SK-N-SH (cell line): ENCODE measurements around the gene NCKAP5. TPM values are rescaled to one million over a fixed set of nuclear protein-coding genes. Genes with fewer than 3 reads are reported as not detected.

Source experiments
- CTCF ChIA-PET: fragments of 300-600, 350-600 bp; formaldehyde crosslinking; extraction: SDS; loops from one replicate; lab custom pipeline; 2021; lab: Yijun Ruan, JAX
- POLR2A ChIA-PET: fragments of 350-600 bp; sonication (Branson Sonifier 250); formaldehyde crosslinking; extraction: SDS; loops from one replicate; lab custom pipeline; 2020; ENCODE audit warnings: antibody characterized with exemption, inconsistent platforms; lab: Yijun Ruan, JAX
- DNase-seq: peaks from one replicate; pipeline ENCODE4 v3.0.0; 2012
- H2AFZ ChIP-seq: fragments of 200-600 bp; sonication (generic); 2 replicates; pipeline ENCODE4 v1.8.1; 2016; ENCODE audit warnings: antibody characterized with exemption, mild to moderate bottlenecking, low read depth
- H3F3A ChIP-seq: fragments of 200-600 bp; sonication (generic); replicated peaks from 2 replicates; pipeline ENCODE3; 2016; ENCODE audit warnings: antibody characterized with exemption, mild to moderate bottlenecking; ENCODE audit not compliant: insufficient read depth
- H3K27ac ChIP-seq, 2 experiments: fragments of 200-500 bp in 1 of 2; fragments of 200-600 bp in 1 of 2; sonication (Bioruptor generic) in 1 of 2; sonication (generic), shearing (Covaris generic) in 1 of 2; 2 replicates each; pipeline versions ENCODE4 v1.5.1 to v1.6.1; 2014 to 2016; ENCODE audit warnings: low read depth in 2 of 2, inconsistent platforms in 1 of 2, low read length in 1 of 2, mild to moderate bottlenecking in 1 of 2, mixed read lengths in 1 of 2
- H3K27me3 ChIP-seq: fragments of 200-600 bp; sonication (generic), shearing (Covaris generic); 2 replicates; pipeline ENCODE4 v1.6.1; 2016; ENCODE audit warnings: mixed run types; ENCODE audit not compliant: insufficient read depth
- H3K36me3 ChIP-seq, 2 experiments: fragments of 200-500 bp in 1 of 2; fragments of 200-600 bp in 1 of 2; sonication (Bioruptor generic) in 1 of 2; sonication (generic) in 1 of 2; replicated peaks in 1 of 2; 2 replicates each; pipeline versions ENCODE3 to v1.5.1; 2014 to 2016; ENCODE audit warnings: low read length in 1 of 2, mild to moderate bottlenecking in 1 of 2; ENCODE audit not compliant: insufficient read depth in 2 of 2, control insufficient read depth in 1 of 2
- H3K4me1 ChIP-seq, 2 experiments: fragments of 200-500 bp in 1 of 2; fragments of 200-600 bp in 1 of 2; sonication (Bioruptor generic) in 1 of 2; sonication (generic), shearing (Covaris generic) in 1 of 2; 2 replicates each; pipeline versions ENCODE4 v1.5.1 to v1.6.1; 2014 to 2016; ENCODE audit warnings: low read depth in 1 of 2, low read length in 1 of 2, mixed run types in 1 of 2; ENCODE audit not compliant: insufficient read depth in 2 of 2, control insufficient read depth in 1 of 2
- H3K4me2 ChIP-seq: fragments of 200-600 bp; sonication (generic), shearing (Covaris generic); 2 replicates; pipeline ENCODE4 v1.6.1; 2017; ENCODE audit warnings: mixed run types
- H3K4me3 ChIP-seq, 2 experiments: fragments of 200-500 bp in 1 of 2; fragments of 200-600 bp in 1 of 2; sonication (Bioruptor generic) in 1 of 2; sonication (generic), shearing (Covaris generic) in 1 of 2; 2 replicates each; pipeline versions ENCODE4 v1.5.1 to v1.8.1; 2014 to 2016; ENCODE audit warnings: low read depth in 2 of 2, inconsistent platforms in 1 of 2, low read length in 1 of 2, mild to moderate bottlenecking in 1 of 2, mixed read lengths in 1 of 2, moderate library complexity in 1 of 2
- H3K79me2 ChIP-seq: fragments of 200-600 bp; sonication (generic); 2 replicates; pipeline ENCODE4 v1.8.1; 2017; ENCODE audit warnings: mild to moderate bottlenecking; ENCODE audit not compliant: insufficient read depth
- H3K9ac ChIP-seq: fragments of 200-600 bp; sonication (generic); 2 replicates; pipeline ENCODE4 v1.6.1; 2017; ENCODE audit warnings: mixed run types
- H3K9me2 ChIP-seq: fragments of 200-600 bp; sonication (generic); 2 replicates; pipeline ENCODE4 v1.6.1; 2017; ENCODE audit warnings: mixed run types
- H3K9me3 ChIP-seq: fragments of 200-600 bp; sonication (generic); 2 replicates; pipeline ENCODE4 v1.6.1; 2017; ENCODE audit warnings: mixed run types, mild to moderate bottlenecking, moderate library complexity
- H4K20me1 ChIP-seq: fragments of 200-600 bp; sonication (generic); 2 replicates; pipeline ENCODE4 v1.6.1; 2017; ENCODE audit warnings: mild to moderate bottlenecking, mixed run types; ENCODE audit not compliant: insufficient read depth
- FOXJ3 ChIP-seq: sonication (generic); formaldehyde crosslinking; IDR thresholded peaks from 2 replicates; pipeline ENCODE4 v1.5.1; 2020; ENCODE audit warnings: mild to moderate bottlenecking, missing genetic modification reagents
- GATA2 ChIP-seq: sonication (generic); formaldehyde crosslinking; IDR thresholded peaks from 2 replicates; pipeline ENCODE4 v1.5.0; 2020; ENCODE audit warnings: mild to moderate bottlenecking, missing genetic modification reagents
- JUND ChIP-seq: IDR thresholded peaks from 2 replicates; pipeline ENCODE4 v1.4.0; 2012
- MXI1 ChIP-seq: IDR thresholded peaks from 2 replicates; pipeline ENCODE4 v1.6.1; 2012; ENCODE audit warnings: mild to moderate bottlenecking, low read depth, low read length, improper control_type of control experiment
- NFIC ChIP-seq: IDR thresholded peaks from 2 replicates; pipeline ENCODE4 v1.4.0; 2012; ENCODE audit warnings: borderline replicate concordance
- NRF1 ChIP-seq: IDR thresholded peaks from 2 replicates; pipeline ENCODE4 v1.6.1; 2012; ENCODE audit warnings: low read depth, mild to moderate bottlenecking, low read length
- RAD21 ChIP-seq: IDR thresholded peaks from 2 replicates; pipeline ENCODE4 v1.6.1; 2012; ENCODE audit warnings: mild to moderate bottlenecking, low read length
- SIN3A ChIP-seq: IDR thresholded peaks from 2 replicates; pipeline ENCODE4 v1.6.1; 2012; ENCODE audit warnings: low read depth, mild to moderate bottlenecking, low read length, moderate library complexity, borderline replicate concordance
- SMC3 ChIP-seq: IDR thresholded peaks from 2 replicates; pipeline ENCODE4 v1.6.1; 2012; ENCODE audit warnings: low read depth, low read length, improper control_type of control experiment
- TEAD4 ChIP-seq: IDR thresholded peaks from 2 replicates; pipeline ENCODE4 v1.4.0; 2012; ENCODE audit warnings: mild to moderate bottlenecking, borderline replicate concordance; ENCODE audit not compliant: insufficient read depth
- YY1 ChIP-seq: IDR thresholded peaks from 2 replicates; pipeline ENCODE4 v1.4.0; 2012; ENCODE audit warnings: low read depth, mild to moderate bottlenecking
- WGBS: methylation state at CpG from one replicate; pipeline ENCODE4 v1.1.6; 2017; ENCODE audit warnings: low lambda C conversion rate; 5-methylcytosine and 5-hydroxymethylcytosine counted together
- polyA plus RNA-seq, 3 experiments: library from polyadenylated mRNA; depleted of rRNA; stranded (reverse); fragments of >200 nt; gene quantifications; 2 replicates each; pipeline ENCODE4 v1.2.3, GENCODE V29; 2012
- TF ChIP-seq, protein P1 (sequence below): fragments of 150-350 bp; IDR thresholded peaks from 2 replicates; pipeline ENCODE4 v1.6.1; 2016; ENCODE audit warnings: mild to moderate bottlenecking, low read depth, low read length
- TF ChIP-seq, protein P2 (sequence below): IDR thresholded peaks from 2 replicates; pipeline ENCODE4; 2012
- TF ChIP-seq, protein P3 (sequence below): fragments of 200-600 bp; sonication (generic); IDR thresholded peaks from 2 replicates; pipeline ENCODE4 v1.6.1; 2017; ENCODE audit warnings: antibody characterized with exemption, mild to moderate bottlenecking, moderate library complexity
- TF ChIP-seq, protein P4 (sequence below): IDR thresholded peaks from 2 replicates; pipeline ENCODE4 v1.4.0; 2012; ENCODE audit warnings: low read depth, borderline replicate concordance
- TF ChIP-seq, protein P5 (sequence below): IDR thresholded peaks from 2 replicates; pipeline ENCODE4 v1.4.0; 2012; ENCODE audit warnings: low read depth, borderline replicate concordance
- TF ChIP-seq, protein P6 (sequence below): IDR thresholded peaks from 2 replicates; pipeline ENCODE4 v1.4.0; 2012; ENCODE audit warnings: low read depth
- TF ChIP-seq, protein P7 (sequence below): fragments of 150-350 bp; IDR thresholded peaks from 2 replicates; pipeline ENCODE4 v1.6.1; 2017; ENCODE audit warnings: antibody characterized with exemption, low read length, low read depth, borderline replicate concordance

NCKAP5 gene
- polyA plus RNA-seq, 1 of the 3 experiments (the other 2 are of a cell fraction), result 0.02 TPM

DNA sequence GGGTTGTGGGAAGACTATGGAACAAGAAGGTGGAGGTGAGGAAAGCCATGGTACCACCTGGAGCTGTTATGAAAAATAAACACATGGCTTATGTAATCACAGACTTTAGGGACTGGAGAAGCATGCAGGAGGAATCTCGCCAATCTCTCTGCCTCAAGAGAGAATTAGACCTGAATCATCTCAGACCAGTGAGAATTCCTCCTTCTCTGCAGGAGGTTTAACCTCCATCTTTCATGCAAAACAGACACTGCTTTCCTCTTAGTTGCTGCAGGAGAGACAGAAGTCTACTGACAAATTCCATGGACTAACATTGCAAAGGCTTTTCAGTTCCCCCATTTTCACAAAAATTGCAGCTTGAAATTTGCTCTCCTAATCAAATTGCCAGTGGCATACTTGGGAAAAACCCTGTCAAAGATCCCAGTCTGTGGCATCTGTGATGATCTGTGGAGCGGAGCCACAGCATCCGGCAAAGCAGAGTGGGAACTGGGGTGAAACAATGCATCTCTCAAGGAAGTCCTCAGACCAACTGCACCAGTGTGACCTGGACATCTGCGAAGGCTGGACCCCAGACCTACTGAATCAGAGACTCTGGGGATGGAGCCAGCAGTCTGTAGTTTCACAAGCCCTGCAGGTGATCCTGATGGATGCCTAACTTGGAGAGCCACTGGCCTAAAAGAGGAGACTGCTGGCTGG, 28.6 kb upstream of the NCKAP5 start:
- ChIA-PET POLR2A (no interaction called here), CTCF (no interaction called here)
- no peak overlapping the region for H2AFZ ChIP-seq
- no peak overlapping the region for H3K27ac ChIP-seq
- H3K9me3 ChIP-seq, result no peaks in the 10 kb centered on the region
- WGBS, result 53% methylated on average over 4 of the region's 4 CpGs
- no peaks in the 10 kb centered on the region for H3K36me3 ChIP-seq
- no peaks in the 10 kb centered on the region for H4K20me1 ChIP-seq
- no peaks in the 10 kb centered on the region for H3K27me3 ChIP-seq
- no peaks in the 10 kb centered on the region for H3K79me2 ChIP-seq
- H3K4me2 ChIP-seq, result no peak overlapping the region
- H3F3A ChIP-seq, result no peaks in the 10 kb centered on the region
- H3K4me1 ChIP-seq, result peaks cover 0 to 7% of the 10 kb centered on the region in 2 experiments; a peak in 1 of 4 replicates
- no peak overlapping the region for H3K4me3 ChIP-seq
- H3K9me2 ChIP-seq, result no peaks in the 10 kb centered on the region
- DNase-seq, result no peak
- H3K9ac ChIP-seq, result no peak overlapping the region
- TF ChIP-seq FOXJ3 (CRISPR knock-in tag), result no peak
- TF ChIP-seq SIN3A, result no peak
- no peak for TF ChIP-seq YY1
- TF ChIP-seq NRF1, result no peak
- TF ChIP-seq, protein P1, sequence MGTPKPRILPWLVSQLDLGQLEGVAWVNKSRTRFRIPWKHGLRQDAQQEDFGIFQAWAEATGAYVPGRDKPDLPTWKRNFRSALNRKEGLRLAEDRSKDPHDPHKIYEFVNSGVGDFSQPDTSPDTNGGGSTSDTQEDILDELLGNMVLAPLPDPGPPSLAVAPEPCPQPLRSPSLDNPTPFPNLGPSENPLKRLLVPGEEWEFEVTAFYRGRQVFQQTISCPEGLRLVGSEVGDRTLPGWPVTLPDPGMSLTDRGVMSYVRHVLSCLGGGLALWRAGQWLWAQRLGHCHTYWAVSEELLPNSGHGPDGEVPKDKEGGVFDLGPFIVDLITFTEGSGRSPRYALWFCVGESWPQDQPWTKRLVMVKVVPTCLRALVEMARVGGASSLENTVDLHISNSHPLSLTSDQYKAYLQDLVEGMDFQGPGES, result no peak
- no peak for TF ChIP-seq NFIC
- TF ChIP-seq, protein P2, sequence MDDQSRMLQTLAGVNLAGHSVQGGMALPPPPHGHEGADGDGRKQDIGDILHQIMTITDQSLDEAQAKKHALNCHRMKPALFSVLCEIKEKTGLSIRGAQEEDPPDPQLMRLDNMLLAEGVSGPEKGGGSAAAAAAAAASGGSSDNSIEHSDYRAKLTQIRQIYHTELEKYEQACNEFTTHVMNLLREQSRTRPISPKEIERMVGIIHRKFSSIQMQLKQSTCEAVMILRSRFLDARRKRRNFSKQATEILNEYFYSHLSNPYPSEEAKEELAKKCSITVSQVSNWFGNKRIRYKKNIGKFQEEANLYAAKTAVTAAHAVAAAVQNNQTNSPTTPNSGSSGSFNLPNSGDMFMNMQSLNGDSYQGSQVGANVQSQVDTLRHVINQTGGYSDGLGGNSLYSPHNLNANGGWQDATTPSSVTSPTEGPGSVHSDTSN, result no peak
- TF ChIP-seq, protein P3, sequence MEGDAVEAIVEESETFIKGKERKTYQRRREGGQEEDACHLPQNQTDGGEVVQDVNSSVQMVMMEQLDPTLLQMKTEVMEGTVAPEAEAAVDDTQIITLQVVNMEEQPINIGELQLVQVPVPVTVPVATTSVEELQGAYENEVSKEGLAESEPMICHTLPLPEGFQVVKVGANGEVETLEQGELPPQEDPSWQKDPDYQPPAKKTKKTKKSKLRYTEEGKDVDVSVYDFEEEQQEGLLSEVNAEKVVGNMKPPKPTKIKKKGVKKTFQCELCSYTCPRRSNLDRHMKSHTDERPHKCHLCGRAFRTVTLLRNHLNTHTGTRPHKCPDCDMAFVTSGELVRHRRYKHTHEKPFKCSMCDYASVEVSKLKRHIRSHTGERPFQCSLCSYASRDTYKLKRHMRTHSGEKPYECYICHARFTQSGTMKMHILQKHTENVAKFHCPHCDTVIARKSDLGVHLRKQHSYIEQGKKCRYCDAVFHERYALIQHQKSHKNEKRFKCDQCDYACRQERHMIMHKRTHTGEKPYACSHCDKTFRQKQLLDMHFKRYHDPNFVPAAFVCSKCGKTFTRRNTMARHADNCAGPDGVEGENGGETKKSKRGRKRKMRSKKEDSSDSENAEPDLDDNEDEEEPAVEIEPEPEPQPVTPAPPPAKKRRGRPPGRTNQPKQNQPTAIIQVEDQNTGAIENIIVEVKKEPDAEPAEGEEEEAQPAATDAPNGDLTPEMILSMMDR, result no peak
- TF ChIP-seq JUND, result no peak
- TF ChIP-seq SMC3, result no peak
- no peak for TF ChIP-seq TEAD4
- TF ChIP-seq, protein P4, sequence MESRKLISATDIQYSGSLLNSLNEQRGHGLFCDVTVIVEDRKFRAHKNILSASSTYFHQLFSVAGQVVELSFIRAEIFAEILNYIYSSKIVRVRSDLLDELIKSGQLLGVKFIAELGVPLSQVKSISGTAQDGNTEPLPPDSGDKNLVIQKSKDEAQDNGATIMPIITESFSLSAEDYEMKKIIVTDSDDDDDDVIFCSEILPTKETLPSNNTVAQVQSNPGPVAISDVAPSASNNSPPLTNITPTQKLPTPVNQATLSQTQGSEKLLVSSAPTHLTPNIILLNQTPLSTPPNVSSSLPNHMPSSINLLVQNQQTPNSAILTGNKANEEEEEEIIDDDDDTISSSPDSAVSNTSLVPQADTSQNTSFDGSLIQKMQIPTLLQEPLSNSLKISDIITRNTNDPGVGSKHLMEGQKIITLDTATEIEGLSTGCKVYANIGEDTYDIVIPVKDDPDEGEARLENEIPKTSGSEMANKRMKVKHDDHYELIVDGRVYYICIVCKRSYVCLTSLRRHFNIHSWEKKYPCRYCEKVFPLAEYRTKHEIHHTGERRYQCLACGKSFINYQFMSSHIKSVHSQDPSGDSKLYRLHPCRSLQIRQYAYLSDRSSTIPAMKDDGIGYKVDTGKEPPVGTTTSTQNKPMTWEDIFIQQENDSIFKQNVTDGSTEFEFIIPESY, result no peak
- TF ChIP-seq GATA2 (CRISPR knock-in tag), result no peak
- TF ChIP-seq, protein P5, sequence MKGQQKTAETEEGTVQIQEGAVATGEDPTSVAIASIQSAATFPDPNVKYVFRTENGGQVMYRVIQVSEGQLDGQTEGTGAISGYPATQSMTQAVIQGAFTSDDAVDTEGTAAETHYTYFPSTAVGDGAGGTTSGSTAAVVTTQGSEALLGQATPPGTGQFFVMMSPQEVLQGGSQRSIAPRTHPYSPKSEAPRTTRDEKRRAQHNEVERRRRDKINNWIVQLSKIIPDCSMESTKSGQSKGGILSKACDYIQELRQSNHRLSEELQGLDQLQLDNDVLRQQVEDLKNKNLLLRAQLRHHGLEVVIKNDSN, result no peak
- TF ChIP-seq RAD21, result no peak
- TF ChIP-seq, protein P6, sequence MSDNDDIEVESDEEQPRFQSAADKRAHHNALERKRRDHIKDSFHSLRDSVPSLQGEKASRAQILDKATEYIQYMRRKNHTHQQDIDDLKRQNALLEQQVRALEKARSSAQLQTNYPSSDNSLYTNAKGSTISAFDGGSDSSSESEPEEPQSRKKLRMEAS, result no peak
- no peak for TF ChIP-seq MXI1
- TF ChIP-seq, protein P7, sequence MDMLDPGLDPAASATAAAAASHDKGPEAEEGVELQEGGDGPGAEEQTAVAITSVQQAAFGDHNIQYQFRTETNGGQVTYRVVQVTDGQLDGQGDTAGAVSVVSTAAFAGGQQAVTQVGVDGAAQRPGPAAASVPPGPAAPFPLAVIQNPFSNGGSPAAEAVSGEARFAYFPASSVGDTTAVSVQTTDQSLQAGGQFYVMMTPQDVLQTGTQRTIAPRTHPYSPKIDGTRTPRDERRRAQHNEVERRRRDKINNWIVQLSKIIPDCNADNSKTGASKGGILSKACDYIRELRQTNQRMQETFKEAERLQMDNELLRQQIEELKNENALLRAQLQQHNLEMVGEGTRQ, result no peak
